AG09309 (cell line): ENCODE results near the gene UNC50.
"Not testable (repeated sequence)": the region's sequence is repeated elsewhere in the genome, so short reads cannot be mapped to it uniquely, and the experiment has no call there.

Source experiments
- DNase-seq: peaks from one replicate; pipeline ENCODE4 v3.0.0-alpha.2; 2010; ENCODE audit warnings: low read depth
- H3K4me3 ChIP-seq: 2 replicates; pipeline ENCODE4 v1.5.1; 2011; ENCODE audit warnings: mild to moderate bottlenecking, low read depth, low read length, moderate library complexity; ENCODE audit not compliant: control insufficient read depth
- CTCF ChIP-seq: IDR thresholded peaks from 2 replicates; pipeline ENCODE4 v1.5.1; 2011; ENCODE audit warnings: mild to moderate bottlenecking, low read depth, low read length, inconsistent platforms; ENCODE audit not compliant: insufficient read depth, control insufficient read depth; ENCODE audit errors: missing control alignments

UNC50 gene

GRCh38 chr2:98649992-98650375 lies 41.6 kb downstream of the UNC50 start:
- no peak for DNase-seq
- H3K4me3 ChIP-seq, result no peak overlapping the region
- no peak for TF ChIP-seq CTCF

DNA sequence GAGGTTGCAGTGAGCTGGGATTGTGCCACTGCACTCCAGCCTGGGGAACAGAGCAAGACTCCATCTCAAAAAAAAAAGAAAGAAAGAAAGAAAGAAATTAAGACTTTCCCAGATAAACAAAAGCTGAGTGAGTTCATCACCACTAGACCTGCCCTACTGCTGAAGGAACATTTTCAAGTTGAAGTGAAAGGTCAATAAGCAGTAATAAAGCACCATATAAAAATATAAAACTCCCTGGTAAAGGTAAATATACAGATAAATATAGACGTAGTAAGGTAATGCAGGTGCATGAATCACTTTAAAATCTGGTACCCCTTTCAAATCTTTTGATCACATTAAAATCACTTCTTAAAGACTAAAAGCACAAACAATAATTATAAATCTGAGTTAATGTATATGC lies 42.6 kb downstream of the UNC50 start:
- DNase-seq, result no peak
- no peak for TF ChIP-seq CTCF
- no peak overlapping the region for H3K4me3 ChIP-seq

DNA sequence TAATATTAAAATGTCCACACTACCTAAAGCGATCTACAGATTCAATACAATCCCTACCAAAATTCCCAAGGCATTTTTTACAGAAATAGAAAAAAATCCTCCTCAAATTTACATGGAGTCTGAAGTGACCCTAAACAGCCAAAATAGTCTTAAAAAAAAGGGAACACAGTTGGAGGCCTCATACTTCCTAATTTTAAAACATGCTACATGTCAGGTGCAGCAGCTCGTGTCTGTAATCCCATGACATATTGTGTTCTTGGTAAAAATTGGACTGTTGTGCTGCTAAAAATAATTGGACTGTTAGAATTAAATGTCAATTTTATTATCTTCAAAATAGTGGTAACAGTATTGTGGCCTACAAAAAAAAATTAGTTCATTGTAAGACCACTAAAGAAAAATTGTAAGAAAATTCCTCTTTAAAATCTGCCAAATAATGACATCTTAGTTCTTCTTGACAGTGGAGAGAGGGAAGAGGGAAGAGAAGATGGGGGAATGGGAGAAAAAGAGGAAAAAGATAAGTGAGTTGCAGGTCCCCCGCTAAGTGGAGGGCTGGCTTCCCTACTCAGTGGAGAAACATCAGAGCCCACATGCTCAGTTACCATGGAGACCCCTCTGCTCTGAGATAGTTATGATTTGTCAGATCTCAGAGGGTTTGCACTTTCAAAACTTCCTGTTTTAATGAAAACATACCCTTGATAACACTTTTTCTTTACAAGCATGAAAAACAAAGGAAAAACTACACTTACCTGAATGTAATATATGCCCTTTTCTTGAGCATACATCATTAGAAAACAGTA lies 46.5 kb downstream of the UNC50 start:
- no peak for DNase-seq
- H3K4me3 ChIP-seq, result no peak overlapping the region
- no peak for TF ChIP-seq CTCF

- H3K4me3 ChIP-seq, result no peak overlapping the region
- no peak for TF ChIP-seq CTCF
- DNase-seq, result no peak
Measured at GRCh38 chr2:98656800-98657199, 48.4 kb downstream of the UNC50 start.

DNA sequence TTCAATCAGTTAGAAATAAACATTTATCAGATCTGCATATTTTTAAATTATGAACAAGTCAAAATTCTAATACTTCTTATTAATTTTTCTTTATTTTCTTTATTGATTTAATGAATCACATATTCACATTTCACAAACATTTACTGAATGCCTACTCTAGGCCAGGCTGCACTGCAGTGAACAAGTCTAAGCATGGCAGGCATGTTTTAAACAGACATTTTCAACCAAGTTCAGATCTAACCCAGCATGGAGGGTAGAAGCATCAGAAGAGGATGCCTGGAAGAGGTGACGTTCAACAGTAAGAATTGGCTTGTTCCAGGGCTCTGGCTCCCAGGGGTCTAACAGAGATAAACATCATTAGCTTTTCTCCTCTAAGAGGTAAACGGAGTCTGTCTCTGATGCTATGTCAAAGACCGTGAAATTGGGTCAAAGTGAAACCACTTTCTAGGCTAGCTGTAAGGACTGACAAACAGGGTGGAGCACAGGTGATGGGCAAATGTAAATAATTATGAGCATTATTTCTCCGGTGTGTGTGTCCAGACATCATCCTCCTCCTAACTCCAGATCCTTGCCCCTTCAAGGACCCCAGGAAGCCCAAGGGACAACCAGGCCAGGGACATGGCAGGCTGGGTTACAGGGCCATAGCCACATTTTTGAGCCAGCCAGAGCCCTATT lies 50.6 kb downstream of the UNC50 start:
- TF ChIP-seq CTCF, result no peak
- no peak overlapping the region for H3K4me3 ChIP-seq
- no peak for DNase-seq

- H3K4me3 ChIP-seq, DNase-seq: not testable (repeated sequence)
Measured at GRCh38 chr2:98659491-98659840, 51.1 kb downstream of the UNC50 start.

GRCh38 chr2:98663511-98664090 lies 55.2 kb downstream of the UNC50 start:
- DNase-seq, result no peak
- no peak overlapping the region for H3K4me3 ChIP-seq
- TF ChIP-seq CTCF, result no peak
